Activated CD4-positive, alpha-beta T cell treated with anti-CD3 and anti-CD28 coated beads, Interleukin-2, amount 10 ng/mL, durations not matched to agents 7 days and 5 days (primary cell): ENCODE results near the gene TREM1. TPM values are rescaled to one million over a fixed set of nuclear protein-coding genes. Genes with fewer than 3 reads are reported as not detected.
"Not testable (repeated sequence)": the region's sequence is repeated elsewhere in the genome, so short reads cannot be mapped to it uniquely, and the experiment has no call there.

Experiments used
- CTCF ChIA-PET: fragments of 350-600 bp; sonication (Branson Sonifier 250); formaldehyde crosslinking; loops from one replicate; lab custom pipeline; 2021; ENCODE audit warnings: antibody characterized with exemption; lab: Charles Lee
- POLR2A ChIA-PET: fragments of 350-600 bp; sonication (Branson Sonifier 250); formaldehyde crosslinking; loops from one replicate; lab custom pipeline; 2021; ENCODE audit warnings: antibody characterized with exemption; lab: Charles Lee
- DNase-seq: peaks from one replicate; pipeline ENCODE4 v3.0.0-alpha.2; 2020
- H3K27ac Mint-ChIP-seq: one replicate; pipeline ENCODE4 v1.8.0; 2021; ENCODE audit warnings: mild to moderate bottlenecking, moderate library complexity, mixed read lengths
- H3K27me3 Mint-ChIP-seq: one replicate; pipeline ENCODE4 v1.8.0; 2021; ENCODE audit warnings: mixed read lengths
- H3K36me3 Mint-ChIP-seq: one replicate; pipeline ENCODE4 v1.8.0; 2021; ENCODE audit warnings: low read depth, mixed read lengths
- H3K4me1 Mint-ChIP-seq: one replicate; pipeline ENCODE4 v1.8.0; 2021; ENCODE audit warnings: mixed read lengths
- H3K4me3 Mint-ChIP-seq: one replicate; pipeline ENCODE4 v1.8.0; 2021; ENCODE audit warnings: mild to moderate bottlenecking, moderate library complexity, mixed read lengths
- H3K9me3 Mint-ChIP-seq: one replicate; pipeline ENCODE4 v1.8.0; 2021; ENCODE audit warnings: mixed read lengths
- total RNA-seq, 2 experiments: library from RNA; stranded (reverse); gene quantifications; one replicate each; pipeline ENCODE4 v1.2.3, GENCODE V29; 2021

The TREM1 gene
- total RNA-seq, 2 experiments from 2014 or later: 0.40 TPM; not detected in 1

GRCh38 chr6:41318654-41319565, 32.4 kb upstream of the TREM1 start:
- ChIA-PET POLR2A (no interaction called here), CTCF (interaction anchor here (0.8 to 3.5 kb wide), 11 partner anchors 9 to 290 kb away, joined by 3 to 30 read pairs (median 5); partner anchors contain the start of gene NCR2)
- H3K36me3 Mint-ChIP-seq: no peaks in the 10 kb centered on the region
- no peaks in the 10 kb centered on the region for H3K9me3 Mint-ChIP-seq
- H3K4me3 Mint-ChIP-seq: peak overlapping the region; percentile 12
- H3K27me3 Mint-ChIP-seq: peaks cover 31% of the 10 kb centered on the region
- peak overlapping the region; percentile 50 for H3K27ac Mint-ChIP-seq
- H3K4me1 Mint-ChIP-seq: peaks cover 21% of the 10 kb centered on the region
- DNase-seq: peak; percentile 86

- DNase-seq: no peak
- Mint-ChIP-seq H3K9me3 (no peaks in the 10 kb centered on the region), H3K4me1 (peaks cover 21% of the 10 kb centered on the region), H3K36me3 (no peaks in the 10 kb centered on the region), H3K27me3 (peaks cover 35% of the 10 kb centered on the region), H3K4me3 (no peak overlapping the region), H3K27ac (no peak overlapping the region)
- ChIA-PET POLR2A (no interaction called here), CTCF (interaction anchor here (0.8 to 1.2 kb wide), 3 partner anchors 30 to 289 kb away, joined by 3 to 5 read pairs (median 3); no protein-coding TSS in a partner anchor)
These were observed 31.8 kb upstream of the TREM1 start for GRCh38 chr6:41318261-41318653.

GRCh38 chr6:41315943-41316620, 29.6 kb upstream of the TREM1 start:
- Mint-ChIP-seq H3K27ac (no peak overlapping the region), H3K4me1 (peaks cover 21% of the 10 kb centered on the region), H3K4me3 (no peak overlapping the region), H3K27me3 (peaks cover 46% of the 10 kb centered on the region), H3K9me3 (no peaks in the 10 kb centered on the region), H3K36me3 (no peaks in the 10 kb centered on the region)
- CTCF ChIA-PET: no interaction called here
- DNase-seq: no peak
- POLR2A ChIA-PET: no interaction called here

GRCh38 chr6:41315203-41315602, 28.7 kb upstream of the TREM1 start:
- Mint-ChIP-seq H3K27ac (no peak overlapping the region), H3K27me3 (peaks cover 46% of the 10 kb centered on the region), H3K4me1 (peaks cover 21% of the 10 kb centered on the region), H3K36me3 (no peaks in the 10 kb centered on the region), H3K9me3 (no peaks in the 10 kb centered on the region), H3K4me3 (no peak overlapping the region)
- POLR2A ChIA-PET: no interaction called here
- DNase-seq: no peak
- CTCF ChIA-PET: no interaction called here

- Mint-ChIP-seq H3K36me3 (peaks cover 7% of the 10 kb centered on the region), H3K4me1 (peaks cover 16% of the 10 kb centered on the region), H3K9me3 (peaks cover 6% of the 10 kb centered on the region), H3K27ac (no peak overlapping the region), H3K4me3 (no peak overlapping the region), H3K27me3 (peaks cover 44% of the 10 kb centered on the region)
- ChIA-PET POLR2A (no interaction called here), CTCF (interaction anchor here (0.7 to 2.7 kb wide), 6 partner anchors 8 to 28 kb away, joined by 3 to 9 read pairs (median 6); no protein-coding TSS in a partner anchor)
- DNase-seq: peak; percentile 69
These were observed 19.8 kb upstream of the TREM1 start for GRCh38 chr6:41306187-41306854.

GRCh38 chr6:41302638-41303037, 16.2 kb upstream of the TREM1 start:
- POLR2A ChIA-PET: no interaction called here
- no peak for DNase-seq
- CTCF ChIA-PET: no interaction called here
- H3K27me3 Mint-ChIP-seq: peaks cover 37% of the 10 kb centered on the region
- H3K9me3 Mint-ChIP-seq: peaks cover 27% of the 10 kb centered on the region
- H3K27ac Mint-ChIP-seq: no peak overlapping the region
- H3K4me3 Mint-ChIP-seq: no peak overlapping the region
- peaks cover 45% of the 10 kb centered on the region for H3K4me1 Mint-ChIP-seq
- peaks cover 32% of the 10 kb centered on the region for H3K36me3 Mint-ChIP-seq

GRCh38 chr6:41298785-41299502, 12.5 kb upstream of the TREM1 start:
- H3K27ac Mint-ChIP-seq: peak overlapping the region; percentile 82
- peak; percentile 25 for DNase-seq
- H3K36me3 Mint-ChIP-seq: peaks cover 44% of the 10 kb centered on the region
- ChIA-PET CTCF (interaction anchor here (0.8 to 1.3 kb wide), 4 partner anchors 8 to 384 kb away, joined by 3 to 5 read pairs (median 4); partner anchors contain the start of gene NCR2), POLR2A (no interaction called here)
- peaks cover 21% of the 10 kb centered on the region for H3K27me3 Mint-ChIP-seq
- H3K9me3 Mint-ChIP-seq: peaks cover 45% of the 10 kb centered on the region
- peaks cover 43% of the 10 kb centered on the region for H3K4me1 Mint-ChIP-seq
- H3K4me3 Mint-ChIP-seq: peak overlapping the region; percentile 15

- Mint-ChIP-seq H3K36me3 (peaks cover 40% of the 10 kb centered on the region), H3K27me3 (peaks cover 19% of the 10 kb centered on the region), H3K9me3 (peaks cover 39% of the 10 kb centered on the region), H3K4me1 (peaks cover 37% of the 10 kb centered on the region)
- POLR2A ChIA-PET, H3K27ac Mint-ChIP-seq, H3K4me3 Mint-ChIP-seq, DNase-seq: not testable (repeated sequence)
- CTCF ChIA-PET: interaction anchor here (1.0 to 1.1 kb wide), 2 partner anchors 9 to 13 kb away, joined by 3 read pairs; no protein-coding TSS in a partner anchor
These were observed 10.8 kb upstream of the TREM1 start for GRCh38 chr6:41297248-41297647.

GRCh38 chr6:41294214-41294872, 7.9 kb upstream of the TREM1 start:
- H3K4me1 Mint-ChIP-seq: peaks cover 23% of the 10 kb centered on the region
- no peak for DNase-seq
- no peak overlapping the region for H3K27ac Mint-ChIP-seq
- peaks cover 8% of the 10 kb centered on the region for H3K27me3 Mint-ChIP-seq
- peaks cover 27% of the 10 kb centered on the region for H3K9me3 Mint-ChIP-seq
- H3K4me3 Mint-ChIP-seq: no peak overlapping the region
- ChIA-PET CTCF (no interaction called here), POLR2A (no interaction called here)
- H3K36me3 Mint-ChIP-seq: peaks cover 23% of the 10 kb centered on the region

GRCh38 chr6:41291717-41292116, 5.2 kb upstream of the TREM1 start:
- Mint-ChIP-seq H3K4me1 (peaks cover under 1% of the 10 kb centered on the region), H3K9me3 (peaks cover 14% of the 10 kb centered on the region), H3K27me3 (peaks cover 12% of the 10 kb centered on the region), H3K4me3 (no peak overlapping the region), H3K27ac (no peak overlapping the region), H3K36me3 (peaks cover 2% of the 10 kb centered on the region)
- CTCF ChIA-PET: no interaction called here
- DNase-seq: no peak
- POLR2A ChIA-PET: no interaction called here

- H3K4me3 Mint-ChIP-seq: no peak overlapping the region
- ChIA-PET POLR2A (no interaction called here), CTCF (no interaction called here)
- no peaks in the 10 kb centered on the region for H3K4me1 Mint-ChIP-seq
- H3K27me3 Mint-ChIP-seq: peaks cover 18% of the 10 kb centered on the region
- DNase-seq: no peak
- H3K36me3 Mint-ChIP-seq: no peaks in the 10 kb centered on the region
- no peak overlapping the region for H3K27ac Mint-ChIP-seq
- no peaks in the 10 kb centered on the region for H3K9me3 Mint-ChIP-seq
These were observed 3.3 kb upstream of the TREM1 start for GRCh38 chr6:41289815-41290214.
